IPS-11a (cell line): ENCODE results near the gene TANK.
"Not testable (repeated sequence)": the region's sequence is repeated elsewhere in the genome, so short reads cannot be mapped to it uniquely, and the experiment has no call there.

Source experiments
- H3K4me3 ChIP-seq: one replicate; pipeline ENCODE4 v1.5.1; 2013; ENCODE audit warnings: low read depth, low read length, control low read depth

TANK gene

DNA sequence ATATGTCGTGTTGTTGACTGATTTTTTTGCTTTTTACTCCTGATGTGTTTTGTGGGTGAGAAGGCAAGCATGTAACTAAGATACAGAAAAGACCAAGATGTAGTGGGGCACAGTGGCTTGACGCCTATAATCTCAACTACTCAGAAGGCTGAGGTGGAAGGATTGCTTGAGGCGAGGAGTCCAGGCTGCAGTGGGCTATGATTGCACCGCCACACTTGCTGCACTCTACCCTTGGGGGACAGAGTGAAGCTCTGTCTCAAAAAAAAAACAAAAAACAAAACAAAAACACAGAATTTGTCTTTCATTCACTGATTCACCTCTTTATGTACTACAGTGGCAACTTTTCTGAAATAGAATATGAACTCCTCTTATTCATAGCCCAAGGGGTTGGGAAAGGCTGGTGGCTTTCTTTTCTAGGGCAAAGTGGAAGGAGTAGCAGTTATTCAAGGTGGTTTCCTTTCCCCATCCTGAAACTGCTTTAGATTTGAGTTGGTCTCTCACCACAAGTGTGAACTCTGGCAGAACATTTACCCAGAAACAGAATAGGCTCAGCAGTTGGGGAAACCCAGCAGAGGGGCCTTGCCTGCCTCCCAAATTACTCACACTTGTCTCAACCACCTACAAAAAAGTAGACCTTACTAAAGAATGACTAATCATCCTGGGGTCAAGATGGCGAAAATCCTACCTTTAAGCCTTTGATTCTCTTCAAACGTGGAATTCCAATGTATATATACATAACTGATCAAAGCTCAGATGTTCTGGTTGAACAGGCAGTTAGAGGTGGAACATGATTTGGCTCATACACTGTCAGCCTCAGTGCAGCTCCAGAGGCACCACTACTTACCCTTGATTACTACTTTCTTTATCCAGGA, 6.5 kb downstream of the TANK start:
- no peak overlapping the region for H3K4me3 ChIP-seq

DNA sequence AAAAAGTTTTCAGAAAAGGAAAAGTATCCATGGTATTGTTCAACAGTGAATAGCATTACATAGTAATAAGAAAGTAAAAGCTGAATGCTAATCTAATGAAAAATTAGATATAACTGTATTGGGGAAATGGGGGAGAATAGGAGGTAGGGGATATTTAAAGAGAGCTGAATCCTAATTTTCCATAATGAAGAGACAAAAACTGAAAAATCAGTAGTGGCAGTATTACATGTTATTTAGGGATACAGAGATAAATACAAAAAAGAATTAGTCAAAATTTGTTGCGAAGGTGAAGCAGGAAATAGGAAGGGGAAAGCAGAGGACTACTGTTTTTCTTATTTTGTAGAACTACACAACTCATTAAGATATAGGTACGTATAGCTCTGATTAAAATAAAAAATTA, 9.1 kb downstream of the TANK start:
- H3K4me3 ChIP-seq: no peak overlapping the region

DNA sequence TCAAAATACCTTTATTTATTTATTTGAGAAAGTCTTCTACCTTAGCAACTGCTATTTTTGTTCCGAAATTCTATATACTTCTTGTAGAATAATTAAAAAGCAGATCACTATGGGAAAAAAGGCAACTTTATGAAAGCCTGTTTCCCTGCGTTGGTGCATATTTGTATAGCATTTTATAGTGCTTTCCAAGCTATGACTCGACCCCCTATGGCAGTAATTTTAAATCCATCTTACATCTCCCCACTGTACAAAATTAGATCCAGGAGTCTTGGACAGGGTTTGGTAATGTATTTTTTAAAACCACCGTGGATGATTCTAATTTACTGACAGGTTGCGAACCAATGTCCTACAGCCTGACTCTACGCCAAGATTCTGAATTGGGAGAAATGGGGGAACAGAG, 10.1 kb downstream of the TANK start:
- no peak overlapping the region for H3K4me3 ChIP-seq

DNA sequence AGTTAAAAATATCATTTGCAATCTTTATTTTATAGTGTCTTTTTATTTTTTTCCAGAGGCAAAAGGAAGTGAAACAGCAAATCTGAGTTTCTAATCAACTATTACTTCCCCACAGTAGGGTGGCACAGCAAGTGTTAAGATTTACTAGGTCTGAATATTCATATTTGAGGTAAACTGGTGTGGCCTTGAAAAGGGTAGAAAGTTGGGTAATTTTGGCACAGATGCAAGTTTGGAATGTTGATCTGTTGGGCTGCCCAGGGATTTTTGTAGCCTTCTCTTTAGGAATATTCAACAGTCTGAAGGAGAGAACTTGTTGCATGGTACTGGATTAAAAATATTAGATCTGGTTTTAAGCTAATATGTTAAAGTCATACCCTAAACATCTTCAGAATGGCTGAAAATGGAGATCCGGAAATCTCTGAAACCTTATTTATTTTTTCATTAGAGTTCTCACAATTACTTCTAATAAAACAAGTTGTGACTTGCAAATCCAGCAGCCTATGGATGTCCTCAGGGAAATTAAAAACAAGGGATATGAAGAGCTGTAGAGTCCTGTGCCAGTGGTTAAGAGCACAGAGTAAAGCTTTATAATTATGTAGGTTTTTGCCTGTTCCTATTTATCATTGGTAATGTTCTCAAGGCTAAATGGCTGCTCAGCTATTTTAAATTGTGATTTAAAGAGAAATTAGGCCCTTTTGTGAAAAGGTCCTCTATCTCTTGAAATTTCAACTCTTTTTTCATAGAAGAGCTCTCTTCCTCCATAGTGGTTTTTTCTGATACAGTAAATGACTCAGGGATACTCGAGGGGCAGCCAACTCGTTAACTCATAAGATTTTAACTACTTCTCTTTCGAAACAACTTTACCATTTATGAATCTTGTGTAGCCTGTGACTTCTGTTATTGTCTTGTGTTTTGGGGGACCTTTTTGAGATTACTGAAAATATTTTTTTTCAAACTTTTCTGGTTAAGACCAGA, 11.0 kb downstream of the TANK start:
- H3K4me3 ChIP-seq: no peak overlapping the region

DNA sequence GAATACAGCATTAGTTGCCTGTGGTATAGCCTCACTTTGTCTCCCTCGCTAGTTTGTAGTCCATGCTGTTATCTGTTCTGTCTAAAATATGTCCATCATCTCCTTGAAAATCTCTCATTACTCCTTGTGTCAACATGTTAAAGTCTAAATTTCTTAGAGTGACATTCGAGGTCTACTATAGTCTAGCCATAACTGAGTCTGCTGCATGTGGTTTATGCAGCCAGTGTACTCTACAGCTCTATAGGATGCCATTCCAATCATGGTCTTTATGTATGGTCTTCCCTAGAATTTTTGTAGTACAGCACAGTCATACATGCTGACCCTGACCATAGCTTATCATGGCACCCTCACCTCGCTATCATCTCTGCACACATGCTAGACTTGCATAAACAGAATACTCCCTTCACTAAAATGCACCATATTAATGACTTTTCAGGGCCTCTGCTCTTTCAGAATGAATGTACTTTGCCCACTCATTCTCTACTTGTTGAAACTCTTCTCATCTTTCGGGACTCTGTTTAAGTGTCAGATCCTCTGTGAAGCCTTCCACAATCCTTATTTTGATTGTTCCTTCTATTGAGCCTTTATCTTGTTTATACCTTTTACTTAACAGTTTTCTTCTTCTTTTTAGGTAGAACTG, 12.8 kb downstream of the TANK start:
- no peak overlapping the region for H3K4me3 ChIP-seq

DNA sequence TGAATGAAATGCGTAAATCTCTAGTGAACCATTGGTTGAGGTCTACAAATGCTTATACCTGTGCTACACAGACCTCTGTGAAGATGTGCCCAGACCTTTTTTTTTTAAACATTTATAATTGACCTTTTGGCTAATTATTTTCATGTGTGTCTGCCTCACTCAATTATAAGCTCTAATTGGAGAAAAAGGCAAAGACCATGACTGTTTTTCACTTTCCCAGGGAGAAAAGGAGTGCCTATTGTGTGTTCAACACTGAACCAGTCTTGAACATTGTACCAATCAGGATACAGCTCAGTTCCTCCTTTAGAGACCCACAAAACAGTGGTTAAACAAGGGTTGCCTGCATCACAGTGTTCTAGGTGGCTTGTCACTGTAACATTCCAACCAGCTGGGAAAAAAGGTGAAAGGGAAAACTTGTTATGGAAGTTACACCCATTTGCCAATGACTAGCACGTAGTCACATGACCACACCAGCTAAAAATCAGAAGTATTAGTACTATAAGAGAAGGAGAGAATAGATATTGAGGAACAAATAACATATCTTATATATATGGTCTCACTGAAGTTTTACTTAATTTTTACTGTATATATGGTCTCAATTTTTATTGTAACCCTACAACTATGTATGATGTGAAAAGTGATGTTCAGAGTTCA, 13.4 kb downstream of the TANK start:
- no peak overlapping the region for H3K4me3 ChIP-seq

DNA sequence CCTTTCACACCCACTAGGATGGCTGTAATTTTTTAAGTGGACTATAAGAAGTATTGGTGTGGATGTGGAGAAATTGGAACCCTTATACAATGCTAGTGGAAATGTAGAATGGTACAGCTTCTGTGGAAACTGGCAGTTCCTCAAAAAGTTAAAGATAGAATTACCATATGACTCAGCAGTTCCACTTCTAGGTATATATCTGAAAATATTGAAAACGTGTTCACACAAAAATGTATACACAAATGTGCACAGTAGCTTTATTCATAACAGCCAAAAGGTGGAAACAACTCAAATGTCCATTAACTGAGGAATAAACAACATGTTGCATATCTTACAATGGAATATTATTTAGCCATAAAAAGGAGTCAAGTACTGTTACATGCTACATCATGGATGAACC, 17.7 kb downstream of the TANK start:
- H3K4me3 ChIP-seq: no peak overlapping the region

DNA sequence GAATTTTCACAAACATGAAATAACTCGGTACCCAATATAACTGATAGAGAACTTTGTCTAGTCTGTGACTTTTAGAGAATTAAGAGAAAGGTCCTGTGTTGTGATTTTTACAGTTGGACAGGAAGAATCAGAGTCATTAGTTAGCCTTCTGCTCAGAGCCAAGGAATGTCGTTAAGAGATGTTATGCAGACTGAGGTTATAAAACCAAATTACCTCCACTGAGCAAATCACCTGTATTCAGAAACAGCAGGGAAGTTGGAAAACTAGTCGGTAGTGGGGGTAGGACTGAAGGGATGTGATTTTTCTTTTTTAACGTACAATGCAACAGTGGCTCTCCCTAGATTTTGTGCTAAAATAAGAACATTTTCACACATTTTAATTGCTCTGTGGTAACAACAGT, 18.5 kb downstream of the TANK start:
- H3K4me3 ChIP-seq: no peak overlapping the region

DNA sequence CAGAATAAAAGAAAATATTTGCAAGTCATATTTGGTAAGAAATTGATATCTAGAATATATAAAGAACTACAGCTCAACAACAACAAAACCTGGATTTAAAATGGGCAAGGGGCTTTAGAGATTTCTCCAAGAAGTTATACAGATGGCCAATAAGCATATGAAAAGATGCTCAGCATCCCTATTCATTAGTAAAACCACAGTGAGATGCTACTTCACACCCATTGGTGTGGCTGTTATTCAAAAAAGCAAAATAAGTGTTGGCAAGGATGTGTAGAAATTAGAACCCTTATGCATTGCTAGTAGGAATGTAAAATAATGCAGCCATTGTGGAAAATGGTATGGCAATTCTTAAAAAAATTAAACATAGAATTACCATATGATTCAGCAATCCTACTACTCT, 29.8 kb downstream of the TANK start:
- H3K4me3 ChIP-seq: no peak overlapping the region

DNA sequence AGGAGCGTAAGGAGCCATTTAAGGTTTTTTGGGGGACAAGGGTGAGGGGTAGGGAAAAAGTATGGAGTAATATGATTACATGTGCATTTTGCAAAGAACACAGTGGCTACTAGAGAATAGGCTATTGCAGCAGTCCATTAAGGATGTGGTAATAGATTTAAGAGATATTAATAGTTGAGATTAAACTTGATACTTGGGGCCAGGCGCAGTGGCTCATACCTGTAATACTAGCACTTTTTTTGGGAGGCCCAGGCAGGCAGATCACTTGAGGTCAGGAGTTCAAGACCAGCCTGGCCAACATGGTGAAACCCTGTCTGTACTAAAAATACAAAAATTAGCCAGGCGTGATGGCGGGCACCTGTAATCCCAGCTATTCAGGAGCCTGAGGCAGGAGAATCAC, 35.4 kb downstream of the TANK start:
- H3K4me3 ChIP-seq: not testable (repeated sequence)

DNA sequence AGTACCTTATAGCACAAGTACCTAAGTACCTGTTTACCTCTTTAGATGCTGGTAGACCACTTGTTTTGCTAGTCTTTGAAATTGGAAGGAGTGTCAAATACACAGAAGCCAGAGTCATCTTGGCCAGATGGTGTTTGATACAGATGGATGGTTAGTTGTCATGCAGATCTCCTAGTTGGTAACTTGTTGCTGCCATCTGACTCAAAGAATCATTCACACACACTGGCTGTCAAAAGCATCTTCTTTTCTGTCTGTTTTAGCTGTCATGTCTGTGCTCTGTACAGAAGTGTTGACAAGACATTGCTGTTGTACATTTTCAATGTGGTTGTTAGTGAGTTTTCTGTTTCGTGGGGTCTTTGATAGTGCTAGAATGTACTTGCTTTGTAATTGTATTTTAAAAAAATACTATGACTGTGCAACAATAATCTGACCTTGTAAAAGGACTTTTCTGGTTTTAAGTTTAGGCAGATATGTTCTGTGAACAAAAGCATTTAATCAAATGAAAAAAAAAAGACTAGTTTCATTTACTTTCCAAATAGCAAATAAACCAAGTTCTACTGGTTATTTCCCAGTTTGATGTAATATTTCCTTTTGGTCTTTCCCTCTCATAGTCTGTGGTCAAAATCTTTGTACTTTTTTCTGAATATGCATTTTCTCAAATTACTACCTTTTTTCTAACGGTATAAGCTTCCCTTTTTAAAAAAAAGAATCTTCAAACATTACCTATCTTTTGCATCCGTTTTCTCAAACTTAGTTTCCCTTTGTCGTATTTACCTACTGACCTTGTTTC, 39.9 kb downstream of the TANK start:
- H3K4me3 ChIP-seq: no peak overlapping the region

DNA sequence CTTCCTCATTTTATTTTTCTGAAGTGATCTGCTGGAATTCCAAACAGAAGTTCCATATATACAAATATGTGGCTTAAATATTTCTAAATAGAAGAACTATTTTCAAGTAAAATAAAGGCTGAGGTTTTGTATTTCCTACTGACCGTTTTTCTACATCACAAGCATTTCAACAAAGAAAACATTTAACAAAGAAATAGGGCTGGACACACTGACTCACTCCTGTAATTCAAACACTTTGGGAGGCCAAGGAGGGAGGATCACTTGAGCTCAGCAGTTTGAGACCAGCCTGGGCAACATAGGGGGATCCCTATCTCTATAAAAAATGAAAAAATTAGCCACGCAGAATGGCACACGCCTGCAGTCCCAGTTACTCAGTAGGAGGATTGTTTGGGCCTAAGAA, 44.6 kb downstream of the TANK start:
- no peak overlapping the region for H3K4me3 ChIP-seq

DNA sequence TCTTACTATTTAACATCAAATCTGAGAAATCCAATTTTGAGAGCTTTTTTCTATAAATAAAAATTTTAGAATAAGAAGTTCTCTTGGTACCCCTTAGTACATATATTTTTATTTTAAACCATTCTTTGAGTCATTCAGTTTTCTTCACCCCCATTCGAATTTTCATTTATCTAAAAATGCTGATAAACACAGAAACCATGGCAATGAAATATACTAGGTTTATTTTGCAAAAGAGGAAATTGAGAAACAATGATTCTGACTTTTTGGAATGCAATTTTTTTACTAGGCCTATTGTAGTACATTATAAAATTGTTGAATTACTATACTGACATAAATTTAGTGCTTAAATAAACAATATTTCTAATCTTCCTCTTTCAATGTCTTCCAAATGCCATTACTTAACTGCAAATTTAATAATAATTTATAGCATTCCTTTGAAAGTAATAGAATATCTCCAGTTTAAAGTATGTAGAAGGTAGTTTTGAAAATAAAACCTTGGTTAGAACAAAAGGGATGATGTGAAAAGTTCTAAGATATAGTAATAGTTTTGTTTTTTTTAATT, 46.3 kb downstream of the TANK start:
- H3K4me3 ChIP-seq: no peak overlapping the region

DNA sequence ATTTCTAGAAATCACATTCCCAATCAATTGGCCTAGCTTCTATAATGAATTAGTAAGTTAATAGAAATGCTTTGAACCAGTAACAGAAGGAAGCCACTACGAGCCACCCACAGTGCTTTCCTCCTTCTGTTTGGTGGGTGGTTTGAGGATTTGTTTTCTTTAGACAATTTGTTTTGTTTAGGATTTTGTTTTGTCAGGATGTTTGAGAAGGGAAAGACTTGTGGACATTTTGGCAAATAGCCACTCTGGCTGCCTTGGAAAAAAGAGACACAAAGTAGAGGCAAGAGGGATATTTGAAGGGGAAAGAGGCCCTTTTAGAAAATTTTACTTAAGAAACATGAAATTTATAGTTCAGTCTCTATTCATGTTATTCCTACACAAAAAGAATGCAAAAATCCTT, 47.7 kb downstream of the TANK start:
- no peak overlapping the region for H3K4me3 ChIP-seq

DNA sequence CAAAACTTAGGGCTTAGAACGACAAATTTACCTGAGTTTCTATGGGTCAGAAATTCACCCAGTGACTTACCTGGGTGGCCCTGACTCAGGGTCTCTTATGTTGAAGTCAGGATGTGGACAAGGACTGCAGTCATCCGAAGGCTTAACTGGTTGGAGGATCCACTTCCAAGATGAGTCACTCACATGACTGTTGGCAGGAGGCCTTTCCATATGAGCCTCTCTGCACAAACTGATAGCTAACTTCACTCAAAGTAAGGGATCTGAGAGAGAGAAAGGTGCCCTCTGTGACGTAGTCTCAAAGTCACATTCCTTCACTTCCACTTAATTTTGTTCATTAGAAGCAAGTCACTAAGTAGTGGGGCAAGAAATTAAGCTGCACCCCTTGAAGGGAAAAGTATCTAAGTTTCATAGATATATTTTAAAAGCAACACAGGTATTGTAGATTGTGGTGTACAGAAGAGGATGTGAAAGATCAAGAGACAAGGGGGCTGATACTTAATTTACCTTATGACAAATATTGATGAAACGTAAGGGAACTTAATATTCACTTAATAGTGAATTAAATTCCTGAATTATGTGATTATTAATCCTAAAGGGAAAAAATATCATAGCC, 48.4 kb downstream of the TANK start:
- no peak overlapping the region for H3K4me3 ChIP-seq

DNA sequence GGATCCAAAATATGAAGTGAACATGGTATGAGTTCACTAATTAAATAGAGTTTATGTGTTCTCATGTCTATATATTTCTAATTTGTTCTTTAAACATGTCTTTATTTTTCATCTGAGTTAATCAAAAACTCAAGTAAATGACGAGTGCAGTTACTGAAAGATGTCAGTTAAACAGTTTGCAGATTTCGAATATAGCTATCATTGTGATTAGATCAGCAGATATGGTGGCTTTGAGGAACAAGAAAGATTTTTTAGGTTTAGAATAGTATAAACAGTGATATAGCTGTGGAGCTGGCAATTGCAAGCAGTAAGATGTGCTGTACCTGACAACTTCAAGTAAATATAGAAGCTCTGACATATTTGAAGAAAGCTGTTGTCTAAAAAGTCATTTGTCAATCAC, 49.7 kb downstream of the TANK start:
- H3K4me3 ChIP-seq: no peak overlapping the region

DNA sequence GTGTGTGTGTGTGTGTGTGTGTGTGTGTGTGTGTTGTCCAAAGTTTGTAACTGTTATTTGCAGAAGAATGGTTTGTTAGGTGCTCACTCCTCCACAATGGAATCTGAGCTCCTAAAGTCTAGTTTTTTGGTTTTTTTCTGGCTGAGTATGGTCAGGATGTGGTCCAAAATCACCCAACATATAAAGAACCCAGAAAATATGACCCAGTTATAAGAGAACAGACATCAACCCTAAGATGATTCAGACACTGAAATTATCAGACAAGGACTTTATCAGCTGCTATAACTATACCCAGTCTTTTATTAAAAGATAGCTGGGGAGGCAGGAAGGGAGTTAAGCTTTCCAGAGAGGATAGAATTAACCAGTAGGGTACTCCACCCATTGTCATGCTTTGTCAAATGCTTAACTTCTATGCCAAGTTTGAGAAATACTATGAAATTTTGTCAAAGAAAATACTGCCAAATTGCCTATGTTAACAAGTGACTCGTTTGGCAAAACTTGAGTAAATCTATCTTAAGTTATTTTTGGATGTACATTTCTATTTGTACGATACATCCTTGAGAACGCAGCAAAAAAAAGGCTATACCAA, 57.5 kb downstream of the TANK start:
- no peak overlapping the region for H3K4me3 ChIP-seq

DNA sequence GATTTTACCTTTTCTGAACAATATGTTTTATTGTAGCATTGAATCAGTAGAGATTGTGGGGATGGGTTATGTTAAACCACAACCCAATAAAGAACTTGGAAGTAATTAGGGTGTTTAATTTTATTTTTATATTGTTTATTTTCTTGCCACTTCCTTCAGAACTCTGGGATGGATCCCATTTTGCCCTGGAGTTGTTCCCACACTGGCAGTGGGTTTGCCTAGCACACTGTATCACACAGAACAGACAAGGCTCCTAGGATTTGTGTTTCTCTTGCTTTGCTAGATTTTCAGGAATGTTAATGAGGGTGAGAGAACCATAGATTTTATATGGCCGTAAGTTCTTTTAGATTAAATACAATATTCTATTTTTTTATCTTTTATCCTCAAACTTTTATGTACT, 59.0 kb downstream of the TANK start:
- H3K4me3 ChIP-seq: no peak overlapping the region

DNA sequence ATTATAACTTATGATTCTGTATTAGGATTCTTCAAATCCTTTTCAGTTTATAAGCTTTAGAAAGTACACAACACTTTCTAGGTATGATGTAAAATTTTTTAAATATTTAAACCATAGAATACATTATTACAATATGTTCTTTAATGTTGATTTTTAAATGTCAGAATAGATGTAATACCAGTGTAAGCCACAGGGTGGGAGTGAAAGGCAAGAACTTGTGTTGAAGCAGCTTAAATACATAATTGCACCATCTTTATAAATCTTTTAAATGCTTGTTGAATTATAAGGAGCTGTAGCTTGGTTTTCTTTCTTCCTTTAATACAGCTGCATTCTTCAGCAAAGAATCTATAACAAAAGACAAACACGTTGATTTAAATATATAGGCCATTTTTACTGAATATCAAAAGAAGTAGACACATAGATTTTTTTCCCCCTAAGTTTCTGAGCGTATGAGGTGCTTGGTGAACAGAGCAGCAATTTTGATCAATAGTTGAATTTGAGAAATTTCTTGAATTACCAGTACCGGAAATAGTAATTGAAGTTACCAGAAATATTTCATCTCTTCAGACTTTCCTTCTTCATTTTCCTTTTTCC, 63.0 kb downstream of the TANK start:
- H3K4me3 ChIP-seq: no peak overlapping the region
